ENCODE measurements around the gene CA10.

CA10 gene

DNA sequence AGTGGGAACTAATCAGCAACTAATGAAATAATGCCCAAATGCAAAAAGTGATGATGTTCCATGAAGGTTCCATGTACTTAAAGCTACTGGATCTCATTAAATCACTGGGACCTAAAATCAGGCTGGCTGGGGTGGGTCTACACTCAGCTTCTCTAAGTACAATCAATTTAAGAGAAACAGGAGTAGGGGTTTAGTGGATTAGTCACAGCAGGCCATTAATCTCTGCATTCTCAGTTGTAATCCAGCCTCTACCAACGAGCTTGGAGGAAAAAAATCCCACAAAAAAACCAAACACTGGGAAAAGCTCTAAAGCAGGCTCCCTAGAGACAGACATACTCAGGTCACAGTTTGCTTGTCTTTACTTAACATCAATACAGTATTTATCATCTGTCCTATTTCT lies 15.0 kb downstream of the CA10 start:
- peaks cover 14% of the 10 kb centered on the region for H3K4me1 Mint-ChIP-seq
- H3K36me3 Mint-ChIP-seq (ENCODE audit: low read depth) = no peaks in the 10 kb centered on the region
- H3K9me3 Mint-ChIP-seq = no peaks in the 10 kb centered on the region
- peak overlapping the region in 1 of 3 experiments; percentile 2 for H3K27ac Mint-ChIP-seq
- TF ChIP-seq, protein P1, sequence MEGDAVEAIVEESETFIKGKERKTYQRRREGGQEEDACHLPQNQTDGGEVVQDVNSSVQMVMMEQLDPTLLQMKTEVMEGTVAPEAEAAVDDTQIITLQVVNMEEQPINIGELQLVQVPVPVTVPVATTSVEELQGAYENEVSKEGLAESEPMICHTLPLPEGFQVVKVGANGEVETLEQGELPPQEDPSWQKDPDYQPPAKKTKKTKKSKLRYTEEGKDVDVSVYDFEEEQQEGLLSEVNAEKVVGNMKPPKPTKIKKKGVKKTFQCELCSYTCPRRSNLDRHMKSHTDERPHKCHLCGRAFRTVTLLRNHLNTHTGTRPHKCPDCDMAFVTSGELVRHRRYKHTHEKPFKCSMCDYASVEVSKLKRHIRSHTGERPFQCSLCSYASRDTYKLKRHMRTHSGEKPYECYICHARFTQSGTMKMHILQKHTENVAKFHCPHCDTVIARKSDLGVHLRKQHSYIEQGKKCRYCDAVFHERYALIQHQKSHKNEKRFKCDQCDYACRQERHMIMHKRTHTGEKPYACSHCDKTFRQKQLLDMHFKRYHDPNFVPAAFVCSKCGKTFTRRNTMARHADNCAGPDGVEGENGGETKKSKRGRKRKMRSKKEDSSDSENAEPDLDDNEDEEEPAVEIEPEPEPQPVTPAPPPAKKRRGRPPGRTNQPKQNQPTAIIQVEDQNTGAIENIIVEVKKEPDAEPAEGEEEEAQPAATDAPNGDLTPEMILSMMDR (IDR thresholded peaks at IDR 0.05; ENCODE audit: unreplicated experiment in 3 of 3) = no peak
- no peak overlapping the region for H3K4me3 Mint-ChIP-seq
- peaks cover 21% of the 10 kb centered on the region for H3K27me3 Mint-ChIP-seq (ENCODE audit: low read depth)

DNA sequence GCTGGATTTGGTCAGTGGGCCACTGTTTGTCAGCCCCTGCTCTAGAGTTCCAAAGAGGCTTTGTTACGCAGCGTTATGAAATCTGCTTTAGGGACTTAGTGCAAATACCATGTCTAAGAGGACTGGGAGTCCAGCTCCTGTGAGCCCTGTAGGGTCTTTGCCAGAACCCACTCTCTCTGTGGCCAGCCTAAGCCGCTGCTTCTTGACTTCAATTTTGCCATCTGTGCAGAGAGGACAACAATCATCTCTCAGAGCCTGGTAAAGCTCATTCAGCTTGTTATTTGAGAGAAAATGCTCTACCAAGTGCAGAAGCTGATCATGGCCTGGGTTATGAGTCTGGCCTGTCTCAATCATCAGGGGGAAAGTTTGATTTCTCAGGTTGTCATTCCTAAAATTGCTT lies 17.9 kb downstream of the CA10 start:
- Mint-ChIP-seq H3K4me1 (peaks cover 18% of the 10 kb centered on the region), H3K27ac (no peak overlapping the region), H3K27me3 (ENCODE audit: low read depth) (peaks cover 21% of the 10 kb centered on the region), H3K36me3 (ENCODE audit: low read depth) (no peaks in the 10 kb centered on the region), H3K9me3 (no peaks in the 10 kb centered on the region), H3K4me3 (no peak overlapping the region)
- TF ChIP-seq, protein P1 (IDR thresholded peaks at IDR 0.05; ENCODE audit: unreplicated experiment in 3 of 3) = no peak

DNA sequence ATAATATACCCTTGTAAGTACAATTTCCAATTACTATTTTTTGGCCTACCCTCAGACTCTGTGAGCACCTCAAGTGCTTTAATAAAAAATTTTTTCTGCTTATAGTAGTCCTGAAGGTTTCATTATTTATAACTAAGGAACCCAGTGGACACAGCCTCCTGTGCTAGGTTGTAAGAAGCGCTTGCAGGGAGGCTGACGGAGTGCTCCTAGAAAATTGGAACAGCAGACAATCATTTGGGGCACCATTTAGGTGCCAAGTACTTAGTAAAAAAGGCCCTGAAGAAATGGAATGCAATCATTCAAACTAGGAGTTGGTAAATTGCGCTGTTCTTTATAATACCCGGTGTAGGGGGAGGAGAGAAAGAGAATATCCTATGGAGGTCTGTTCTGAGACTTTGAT lies 19.8 kb downstream of the CA10 start:
- Mint-ChIP-seq H3K27ac (peak overlapping the region in 1 of 3 experiments; percentile 2), H3K27me3 (ENCODE audit: low read depth) (peaks cover 25% of the 10 kb centered on the region), H3K4me1 (peaks cover 37% of the 10 kb centered on the region), H3K4me3 (no peak overlapping the region), H3K36me3 (ENCODE audit: low read depth) (no peaks in the 10 kb centered on the region), H3K9me3 (no peaks in the 10 kb centered on the region)
- TF ChIP-seq, protein P1 (IDR thresholded peaks at IDR 0.05; ENCODE audit: unreplicated experiment in 3 of 3) = no peak

DNA sequence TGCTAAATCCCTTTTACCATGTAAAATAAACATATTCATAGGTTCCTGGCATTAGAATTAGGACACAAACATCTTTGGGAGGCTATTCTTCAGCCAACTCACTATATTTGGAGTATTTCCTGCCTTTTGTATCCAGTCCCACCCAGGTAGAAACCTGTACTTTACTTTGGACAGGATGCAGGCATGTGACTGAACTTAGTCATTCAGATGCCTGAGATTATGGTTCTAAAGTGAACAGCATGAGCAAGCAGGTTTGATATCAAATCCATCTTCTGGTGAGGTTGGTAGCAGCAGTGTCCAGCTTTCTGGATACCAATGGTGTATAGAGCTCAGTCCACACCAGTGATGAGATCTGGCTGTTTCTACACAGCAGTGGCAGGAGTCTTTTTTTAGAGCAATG lies 20.2 kb downstream of the CA10 start:
- H3K4me3 Mint-ChIP-seq = no peak overlapping the region
- no peaks in the 10 kb centered on the region for H3K9me3 Mint-ChIP-seq
- peaks cover 41% of the 10 kb centered on the region for H3K4me1 Mint-ChIP-seq
- TF ChIP-seq, protein P1 (IDR thresholded peaks at IDR 0.05; ENCODE audit: unreplicated experiment in 3 of 3) = no peak
- peaks cover 25% of the 10 kb centered on the region for H3K27me3 Mint-ChIP-seq (ENCODE audit: low read depth)
- H3K36me3 Mint-ChIP-seq (ENCODE audit: low read depth) = no peaks in the 10 kb centered on the region
- peak overlapping the region; percentile 12 to 27 (median 22) for H3K27ac Mint-ChIP-seq

DNA sequence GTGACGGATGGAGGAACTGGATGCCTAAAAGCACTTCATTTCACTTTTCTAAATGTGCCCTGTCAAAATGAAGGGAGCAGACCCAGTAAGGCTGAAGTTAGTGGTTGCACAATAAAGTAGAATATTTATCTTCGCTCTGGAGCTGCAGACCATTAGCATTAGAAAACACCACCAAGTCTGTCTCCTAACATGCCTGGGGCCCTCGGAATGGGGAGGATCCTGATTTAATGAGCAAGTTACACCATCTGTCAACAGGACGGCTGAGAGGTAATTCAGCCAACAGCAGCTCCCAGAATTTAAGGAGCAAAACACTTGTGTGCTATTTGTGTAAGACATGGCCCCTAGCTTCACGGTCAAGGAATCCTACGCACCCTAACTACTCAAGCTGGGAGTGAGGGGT lies 22.3 kb downstream of the CA10 start:
- Mint-ChIP-seq H3K27ac (peak overlapping the region; percentile 89 to 94 (median 91)), H3K9me3 (no peaks in the 10 kb centered on the region), H3K27me3 (ENCODE audit: low read depth) (peaks cover 16% of the 10 kb centered on the region), H3K36me3 (ENCODE audit: low read depth) (no peaks in the 10 kb centered on the region), H3K4me3 (no peak overlapping the region), H3K4me1 (peaks cover 45% of the 10 kb centered on the region)
- TF ChIP-seq, protein P1 (IDR thresholded peaks at IDR 0.05; ENCODE audit: unreplicated experiment in 3 of 3) = no peak

DNA sequence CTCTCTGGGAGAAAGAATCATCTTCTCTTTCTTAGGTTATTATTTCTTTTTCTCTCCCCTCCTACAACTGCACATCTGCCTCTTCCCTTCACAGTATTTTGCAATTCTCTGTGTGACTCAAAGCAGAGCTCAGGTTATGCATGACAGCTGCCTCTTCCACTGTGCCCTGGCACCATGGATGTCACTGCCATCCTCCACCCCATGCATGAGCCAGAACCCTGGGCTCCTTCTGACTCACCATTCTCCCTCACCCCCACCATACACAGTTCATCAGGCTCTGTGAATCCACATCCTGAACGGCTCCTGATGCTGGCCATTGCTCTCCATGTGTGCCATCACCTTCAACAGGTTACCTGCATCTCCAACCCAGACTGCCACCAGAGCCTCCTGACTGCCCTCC lies 23.9 kb downstream of the CA10 start:
- TF ChIP-seq, protein P1 (IDR thresholded peaks at IDR 0.05; ENCODE audit: unreplicated experiment in 3 of 3) = no peak
- Mint-ChIP-seq H3K4me3 (no peak overlapping the region), H3K27ac (peak overlapping the region; percentile 89 to 94 (median 91)), H3K27me3 (ENCODE audit: low read depth) (peaks cover 9% of the 10 kb centered on the region), H3K36me3 (ENCODE audit: low read depth) (peaks cover 5% of the 10 kb centered on the region), H3K4me1 (peaks cover 45% of the 10 kb centered on the region), H3K9me3 (peaks cover 5% of the 10 kb centered on the region)
